ENCODE measurements around the gene MYCBP2.
"Not testable (repeated sequence)": the region's sequence is repeated elsewhere in the genome, so short reads cannot be mapped to it uniquely, and the experiment has no call there.

The MYCBP2 gene

DNA sequence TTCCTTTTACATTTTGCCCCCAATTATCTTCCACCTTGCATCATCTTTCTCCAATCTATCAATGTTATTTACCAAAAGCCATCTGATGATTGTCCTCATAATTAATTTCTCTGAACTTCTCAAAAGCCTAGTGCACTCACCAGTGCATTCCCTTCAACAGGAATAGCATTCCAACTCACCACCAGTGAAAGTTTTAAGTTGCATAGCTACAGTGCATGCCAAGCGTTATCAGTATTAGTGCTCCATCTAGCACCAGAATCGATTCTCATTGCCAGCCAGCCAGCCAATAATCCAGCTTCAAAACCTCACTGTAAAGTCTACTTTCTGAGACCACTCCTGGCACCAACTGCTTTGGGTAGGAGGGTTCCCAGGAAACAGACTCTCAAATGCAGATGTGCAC, 7.4 kb downstream of the MYCBP2 start:
- Histone ChIP-seq H3K36me3 (ENCODE audit: control insufficient read depth in 2 of 2, insufficient read depth in 2 of 2, low read length in 2 of 2) (no peaks in the 10 kb centered on the region), H3K9ac (ENCODE audit: low read length in 2 of 2) (no peak overlapping the region), H3K9me3 (ENCODE audit: control insufficient read depth in 2 of 2, low read length in 2 of 2) (no peaks in the 10 kb centered on the region), H3K27me3 (ENCODE audit: control insufficient read depth in 1 of 2, insufficient read depth in 2 of 2, low read length in 2 of 2) (no peaks in the 10 kb centered on the region), H3K4me1 (ENCODE audit: control insufficient read depth, insufficient read depth, low read length) (peaks cover 8% of the 10 kb centered on the region), H3K27ac (ENCODE audit: low read length) (no peak overlapping the region), H3K4me3 (ENCODE audit: low read length in 2 of 2) (no peak overlapping the region)

DNA sequence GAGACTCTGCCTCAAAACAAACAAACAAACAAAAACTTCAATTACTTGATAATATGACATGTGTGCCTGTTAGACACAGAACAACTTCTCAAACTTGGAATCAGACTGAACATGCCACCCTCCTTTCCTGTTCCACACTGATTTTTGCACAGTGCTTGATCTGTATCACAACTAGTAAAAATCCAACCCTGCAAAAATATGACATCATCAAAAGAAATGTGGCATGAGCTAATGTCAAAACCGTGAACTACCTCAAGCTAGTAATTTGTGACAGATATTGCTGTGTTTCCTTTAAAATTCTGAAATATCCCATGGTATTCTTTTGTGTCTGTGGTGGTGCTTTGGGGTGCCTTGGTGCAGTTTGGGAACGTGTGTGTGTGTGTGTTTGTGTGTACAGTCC, 8.2 kb downstream of the MYCBP2 start:
- H3K27ac ChIP-seq (ENCODE audit: low read length), result no peak overlapping the region
- H3K36me3 ChIP-seq (ENCODE audit: control insufficient read depth in 2 of 2, insufficient read depth in 2 of 2, low read length in 2 of 2), result no peaks in the 10 kb centered on the region
- no peaks in the 10 kb centered on the region for H3K9me3 ChIP-seq (ENCODE audit: control insufficient read depth in 2 of 2, low read length in 2 of 2)
- H3K27me3 ChIP-seq (ENCODE audit: control insufficient read depth in 1 of 2, insufficient read depth in 2 of 2, low read length in 2 of 2), result no peaks in the 10 kb centered on the region
- no peak overlapping the region for H3K9ac ChIP-seq (ENCODE audit: low read length in 2 of 2)
- no peak overlapping the region for H3K4me3 ChIP-seq (ENCODE audit: low read length in 2 of 2)
- peaks cover 8% of the 10 kb centered on the region for H3K4me1 ChIP-seq (ENCODE audit: control insufficient read depth, insufficient read depth, low read length)

GRCh38 chr13:77316430-77316829, 10.5 kb downstream of the MYCBP2 start:
- H3K9ac ChIP-seq (ENCODE audit: low read length in 2 of 2), result no peak overlapping the region
- no peak overlapping the region for H3K27ac ChIP-seq (ENCODE audit: low read length)
- H3K27me3 ChIP-seq (ENCODE audit: control insufficient read depth in 1 of 2, insufficient read depth in 2 of 2, low read length in 2 of 2), result no peaks in the 10 kb centered on the region
- no peak overlapping the region for H3K4me3 ChIP-seq (ENCODE audit: low read length in 2 of 2)
- H3K4me1 ChIP-seq (ENCODE audit: control insufficient read depth, insufficient read depth, low read length), result peaks cover 8% of the 10 kb centered on the region
- no peaks in the 10 kb centered on the region for H3K9me3 ChIP-seq (ENCODE audit: control insufficient read depth in 2 of 2, low read length in 2 of 2)
- no peaks in the 10 kb centered on the region for H3K36me3 ChIP-seq (ENCODE audit: control insufficient read depth in 2 of 2, insufficient read depth in 2 of 2, low read length in 2 of 2)

GRCh38 chr13:77315509-77315908, 11.4 kb downstream of the MYCBP2 start:
- not testable (repeated sequence) for H3K9ac ChIP-seq (ENCODE audit: low read length in 2 of 2); H3K9me3 ChIP-seq (ENCODE audit: control insufficient read depth in 2 of 2, low read length in 2 of 2); H3K36me3 ChIP-seq (ENCODE audit: control insufficient read depth in 2 of 2, insufficient read depth in 2 of 2, low read length in 2 of 2); H3K4me3 ChIP-seq (ENCODE audit: low read length in 2 of 2); H3K27ac ChIP-seq (ENCODE audit: low read length); H3K4me1 ChIP-seq (ENCODE audit: control insufficient read depth, insufficient read depth, low read length); H3K27me3 ChIP-seq (ENCODE audit: control insufficient read depth in 1 of 2, insufficient read depth in 2 of 2, low read length in 2 of 2)

- H3K4me1 ChIP-seq (ENCODE audit: control insufficient read depth, insufficient read depth, low read length), result peaks cover 8% of the 10 kb centered on the region
- H3K27me3 ChIP-seq (ENCODE audit: control insufficient read depth in 1 of 2, insufficient read depth in 2 of 2, low read length in 2 of 2), result no peaks in the 10 kb centered on the region
Observed at GRCh38 chr13:77313923-77314322, 13.0 kb downstream of the MYCBP2 start.

GRCh38 chr13:77312311-77312710, 14.6 kb downstream of the MYCBP2 start:
- H3K9me3 ChIP-seq (ENCODE audit: control insufficient read depth in 2 of 2, low read length in 2 of 2), result no peaks in the 10 kb centered on the region
- H3K4me1 ChIP-seq (ENCODE audit: control insufficient read depth, insufficient read depth, low read length), result peaks cover 8% of the 10 kb centered on the region
- no peak overlapping the region for H3K4me3 ChIP-seq (ENCODE audit: low read length in 2 of 2)
- no peak overlapping the region for H3K9ac ChIP-seq (ENCODE audit: low read length in 2 of 2)
- no peak overlapping the region for H3K27ac ChIP-seq (ENCODE audit: low read length)
- H3K27me3 ChIP-seq (ENCODE audit: control insufficient read depth in 1 of 2, insufficient read depth in 2 of 2, low read length in 2 of 2), result no peaks in the 10 kb centered on the region
- H3K36me3 ChIP-seq (ENCODE audit: control insufficient read depth in 2 of 2, insufficient read depth in 2 of 2, low read length in 2 of 2), result no peaks in the 10 kb centered on the region

More at GRCh38 chr13:77313923-77314322, 13.0 kb downstream of the MYCBP2 start:
- Histone ChIP-seq H3K9ac (ENCODE audit: low read length in 2 of 2) (no peak overlapping the region), H3K9me3 (ENCODE audit: control insufficient read depth in 2 of 2, low read length in 2 of 2) (no peaks in the 10 kb centered on the region), H3K36me3 (ENCODE audit: control insufficient read depth in 2 of 2, insufficient read depth in 2 of 2, low read length in 2 of 2) (no peaks in the 10 kb centered on the region), H3K27ac (ENCODE audit: low read length) (no peak overlapping the region), H3K4me3 (ENCODE audit: low read length in 2 of 2) (no peak overlapping the region)

- H3K36me3 ChIP-seq (ENCODE audit: control insufficient read depth in 2 of 2, insufficient read depth in 2 of 2, low read length in 2 of 2), result no peaks in the 10 kb centered on the region
- H3K4me3 ChIP-seq (ENCODE audit: low read length in 2 of 2), result no peak overlapping the region
- no peak overlapping the region for H3K27ac ChIP-seq (ENCODE audit: low read length)
- no peaks in the 10 kb centered on the region for H3K9me3 ChIP-seq (ENCODE audit: control insufficient read depth in 2 of 2, low read length in 2 of 2)
- no peaks in the 10 kb centered on the region for H3K27me3 ChIP-seq (ENCODE audit: control insufficient read depth in 1 of 2, insufficient read depth in 2 of 2, low read length in 2 of 2)
- H3K4me1 ChIP-seq (ENCODE audit: control insufficient read depth, insufficient read depth, low read length), result no peaks in the 10 kb centered on the region
- no peak overlapping the region for H3K9ac ChIP-seq (ENCODE audit: low read length in 2 of 2)
Observed at GRCh38 chr13:77310579-77311279, 16.2 kb downstream of the MYCBP2 start.

GRCh38 chr13:77310161-77310560, 16.7 kb downstream of the MYCBP2 start:
- Histone ChIP-seq H3K4me1 (ENCODE audit: control insufficient read depth, insufficient read depth, low read length) (no peaks in the 10 kb centered on the region), H3K27ac (ENCODE audit: low read length) (no peak overlapping the region), H3K9ac (ENCODE audit: low read length in 2 of 2) (no peak overlapping the region), H3K36me3 (ENCODE audit: control insufficient read depth in 2 of 2, insufficient read depth in 2 of 2, low read length in 2 of 2) (no peaks in the 10 kb centered on the region), H3K4me3 (ENCODE audit: low read length in 2 of 2) (no peak overlapping the region), H3K27me3 (ENCODE audit: control insufficient read depth in 1 of 2, insufficient read depth in 2 of 2, low read length in 2 of 2) (no peaks in the 10 kb centered on the region), H3K9me3 (ENCODE audit: control insufficient read depth in 2 of 2, low read length in 2 of 2) (no peaks in the 10 kb centered on the region)

DNA sequence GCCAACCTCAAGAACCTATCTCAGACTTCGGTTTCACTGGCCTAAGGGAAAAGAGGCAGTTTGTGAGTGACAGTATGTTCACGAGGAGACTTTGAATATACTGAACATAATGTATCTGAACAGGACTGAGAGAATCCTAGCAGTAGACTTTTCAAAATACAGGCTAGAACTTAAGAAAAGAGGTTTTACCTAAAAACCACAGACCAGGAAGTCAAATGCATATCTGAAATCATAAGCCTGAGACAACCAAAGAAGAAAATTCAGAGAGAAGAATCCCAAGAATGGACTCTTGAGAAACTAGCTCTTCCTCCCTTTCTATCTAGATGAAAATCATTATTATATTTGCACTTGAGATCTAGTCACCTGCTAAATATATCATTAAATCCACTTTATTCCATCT, 17.6 kb downstream of the MYCBP2 start:
- Histone ChIP-seq H3K9me3 (ENCODE audit: control insufficient read depth in 2 of 2, low read length in 2 of 2) (no peaks in the 10 kb centered on the region), H3K4me3 (ENCODE audit: low read length in 2 of 2) (no peak overlapping the region), H3K9ac (ENCODE audit: low read length in 2 of 2) (no peak overlapping the region), H3K36me3 (ENCODE audit: control insufficient read depth in 2 of 2, insufficient read depth in 2 of 2, low read length in 2 of 2) (no peaks in the 10 kb centered on the region), H3K27me3 (ENCODE audit: control insufficient read depth in 1 of 2, insufficient read depth in 2 of 2, low read length in 2 of 2) (no peaks in the 10 kb centered on the region), H3K4me1 (ENCODE audit: control insufficient read depth, insufficient read depth, low read length) (no peaks in the 10 kb centered on the region), H3K27ac (ENCODE audit: low read length) (no peak overlapping the region)

DNA sequence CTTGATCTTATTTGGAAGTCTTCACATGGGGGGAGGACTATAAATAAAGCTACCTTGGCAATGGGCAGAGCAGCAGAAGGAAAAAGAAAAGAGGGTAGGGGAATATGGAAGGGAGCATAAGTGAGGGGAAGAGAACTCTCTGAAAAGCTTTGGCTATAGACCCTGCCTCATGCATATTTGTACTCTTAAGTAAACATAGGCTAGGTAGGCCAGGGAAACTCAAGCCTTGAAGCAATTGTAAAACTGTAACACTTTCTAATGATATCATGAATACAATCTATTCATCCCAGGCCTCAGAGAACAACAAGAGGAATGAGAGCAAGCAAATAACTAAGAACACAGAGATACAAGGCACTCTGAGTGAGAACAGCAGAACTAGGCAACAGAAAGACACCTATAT, 20.4 kb downstream of the MYCBP2 start:
- H3K4me1 ChIP-seq (ENCODE audit: control insufficient read depth, insufficient read depth, low read length), result no peaks in the 10 kb centered on the region
- no peaks in the 10 kb centered on the region for H3K36me3 ChIP-seq (ENCODE audit: control insufficient read depth in 2 of 2, insufficient read depth in 2 of 2, low read length in 2 of 2)
- H3K9me3 ChIP-seq (ENCODE audit: control insufficient read depth in 2 of 2, low read length in 2 of 2), result no peaks in the 10 kb centered on the region
- H3K27me3 ChIP-seq (ENCODE audit: control insufficient read depth in 1 of 2, insufficient read depth in 2 of 2, low read length in 2 of 2), result no peaks in the 10 kb centered on the region
- no peak overlapping the region for H3K27ac ChIP-seq (ENCODE audit: low read length)
- H3K9ac ChIP-seq (ENCODE audit: low read length in 2 of 2), result no peak overlapping the region
- H3K4me3 ChIP-seq (ENCODE audit: low read length in 2 of 2), result no peak overlapping the region

GRCh38 chr13:77305266-77305665, 21.6 kb downstream of the MYCBP2 start:
- Histone ChIP-seq H3K27me3 (ENCODE audit: control insufficient read depth in 1 of 2, insufficient read depth in 2 of 2, low read length in 2 of 2) (no peaks in the 10 kb centered on the region), H3K4me3 (ENCODE audit: low read length in 2 of 2) (no peak overlapping the region), H3K9me3 (ENCODE audit: control insufficient read depth in 2 of 2, low read length in 2 of 2) (no peaks in the 10 kb centered on the region), H3K9ac (ENCODE audit: low read length in 2 of 2) (no peak overlapping the region), H3K36me3 (ENCODE audit: control insufficient read depth in 2 of 2, insufficient read depth in 2 of 2, low read length in 2 of 2) (no peaks in the 10 kb centered on the region), H3K27ac (ENCODE audit: low read length) (no peak overlapping the region), H3K4me1 (ENCODE audit: control insufficient read depth, insufficient read depth, low read length) (no peaks in the 10 kb centered on the region)

Data from stomach smooth muscle (tissue), 2 donors.